ENCODE measurements around the gene AGAP1. TPM values are rescaled to one million over a fixed set of nuclear protein-coding genes. Genes with fewer than 3 reads are reported as not detected.

AGAP1 gene
- total RNA-seq, 3 donors from 2014 or later (not counting 1 experiment from before 2014, with no cell fraction given), result 42.0 to 56.4 (median 45.7) TPM

DNA sequence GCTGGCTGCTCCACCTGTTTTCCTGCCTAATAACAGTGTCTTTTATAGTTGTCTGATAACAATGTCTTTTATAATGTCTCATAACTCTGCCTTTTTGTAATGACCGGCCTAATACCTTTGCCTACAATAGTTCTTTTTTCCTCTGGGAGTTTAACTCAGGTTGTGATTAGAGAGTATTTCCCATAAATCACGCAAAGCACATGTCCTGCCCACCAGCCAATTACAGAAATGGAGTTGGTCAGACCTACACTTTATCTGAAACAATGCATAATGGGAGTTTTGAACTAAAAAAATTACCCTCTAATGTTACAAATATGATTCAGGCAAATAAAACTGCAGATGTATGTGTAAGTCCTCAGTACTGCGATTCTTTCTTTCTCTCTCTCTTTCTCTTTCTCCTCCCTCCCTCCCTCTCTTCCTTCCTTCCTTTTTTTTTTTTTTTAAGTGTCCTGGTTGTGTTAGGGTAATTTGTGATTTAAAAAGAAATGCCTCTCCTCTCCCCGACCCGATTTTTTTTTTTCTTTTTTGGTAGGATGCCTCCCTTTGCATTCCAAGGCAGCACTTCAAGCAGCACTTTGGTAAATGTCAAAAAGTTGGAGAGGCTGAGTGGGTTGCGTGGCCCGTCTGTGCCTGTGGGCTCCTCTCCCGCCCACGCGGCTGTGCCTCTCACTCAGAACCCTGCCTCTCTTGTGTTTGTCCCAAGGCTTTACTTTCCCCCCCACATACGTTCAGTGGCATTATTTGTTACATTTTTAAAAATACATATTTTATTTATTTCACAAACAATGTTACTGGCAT is 147.3 kb downstream of the AGAP1 start:
- DNase-seq (no peak), ATAC-seq (no peak)
- no peaks in the 10 kb centered on the region for H3K9me3 ChIP-seq (ENCODE audit: control insufficient read depth, insufficient read depth, low read length)
- H3K4me1 Mint-ChIP-seq, result no peaks in the 10 kb centered on the region
- no peaks in the 10 kb centered on the region for H3K36me3 ChIP-seq (ENCODE audit: control insufficient read depth, insufficient read depth, low read length)
- TF ChIP-seq, protein P1, sequence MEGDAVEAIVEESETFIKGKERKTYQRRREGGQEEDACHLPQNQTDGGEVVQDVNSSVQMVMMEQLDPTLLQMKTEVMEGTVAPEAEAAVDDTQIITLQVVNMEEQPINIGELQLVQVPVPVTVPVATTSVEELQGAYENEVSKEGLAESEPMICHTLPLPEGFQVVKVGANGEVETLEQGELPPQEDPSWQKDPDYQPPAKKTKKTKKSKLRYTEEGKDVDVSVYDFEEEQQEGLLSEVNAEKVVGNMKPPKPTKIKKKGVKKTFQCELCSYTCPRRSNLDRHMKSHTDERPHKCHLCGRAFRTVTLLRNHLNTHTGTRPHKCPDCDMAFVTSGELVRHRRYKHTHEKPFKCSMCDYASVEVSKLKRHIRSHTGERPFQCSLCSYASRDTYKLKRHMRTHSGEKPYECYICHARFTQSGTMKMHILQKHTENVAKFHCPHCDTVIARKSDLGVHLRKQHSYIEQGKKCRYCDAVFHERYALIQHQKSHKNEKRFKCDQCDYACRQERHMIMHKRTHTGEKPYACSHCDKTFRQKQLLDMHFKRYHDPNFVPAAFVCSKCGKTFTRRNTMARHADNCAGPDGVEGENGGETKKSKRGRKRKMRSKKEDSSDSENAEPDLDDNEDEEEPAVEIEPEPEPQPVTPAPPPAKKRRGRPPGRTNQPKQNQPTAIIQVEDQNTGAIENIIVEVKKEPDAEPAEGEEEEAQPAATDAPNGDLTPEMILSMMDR (IDR thresholded peaks at IDR 0.05), result no peak
- intact Hi-C loops (cut with micrococcal nuclease), result no loop called here
- H3K4me3 Mint-ChIP-seq, result no peak overlapping the region
- no peak overlapping the region for H3K4me3 ChIP-seq (ENCODE audit: low read length)
- no peaks in the 10 kb centered on the region for H3K4me1 ChIP-seq (ENCODE audit: control insufficient read depth, insufficient read depth, low read length)
- H3K27me3 Mint-ChIP-seq (ENCODE audit: low read depth in 2 of 2), result peaks cover 11 to 33% of the 10 kb centered on the region in 2 donors
- WGBS (ENCODE audit: insufficient coverage), result 87% methylated on average over 5 of the region's 11 CpGs
- no peaks in the 10 kb centered on the region for H3K36me3 Mint-ChIP-seq
- no peaks in the 10 kb centered on the region for H3K27me3 ChIP-seq (ENCODE audit: control insufficient read depth, insufficient read depth, low read length)
- H3K9me3 Mint-ChIP-seq, result no peaks in the 10 kb centered on the region
- H3K27ac Mint-ChIP-seq, result no peak overlapping the region
- H3K27ac ChIP-seq (ENCODE audit: low read length), result no peak overlapping the region

DNA sequence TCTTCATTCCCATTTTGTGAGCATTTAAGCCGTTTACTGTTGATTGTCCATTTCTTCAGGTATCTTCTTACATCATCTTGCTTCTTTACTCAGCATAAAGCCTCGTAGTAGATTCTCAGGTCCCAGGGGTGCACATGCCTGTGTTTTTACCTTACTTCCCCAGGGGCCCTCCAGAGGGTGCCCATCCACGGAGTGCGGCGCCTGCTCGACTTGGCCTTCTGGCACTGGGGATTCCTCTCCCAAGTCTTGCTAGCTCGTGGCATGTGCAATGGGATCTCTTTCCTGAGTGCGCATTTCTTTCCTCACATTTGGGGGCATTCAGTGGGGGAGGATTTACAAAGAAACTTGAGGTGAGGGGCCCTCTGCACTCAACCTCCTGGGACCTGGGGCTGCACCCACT is 148.1 kb downstream of the AGAP1 start:
- TF ChIP-seq, protein P1 (IDR thresholded peaks at IDR 0.05), result no peak
- intact Hi-C loops (cut with micrococcal nuclease), result no loop called here
- H3K4me1 Mint-ChIP-seq, result no peaks in the 10 kb centered on the region
- H3K9me3 Mint-ChIP-seq, result no peaks in the 10 kb centered on the region
- peaks cover 13 to 33% of the 10 kb centered on the region in 2 donors for H3K27me3 Mint-ChIP-seq (ENCODE audit: low read depth in 2 of 2)
- ATAC-seq (no peak), DNase-seq (no peak)
- WGBS (ENCODE audit: insufficient coverage), result 77% methylated on average over 8 of the region's 8 CpGs
- no peaks in the 10 kb centered on the region for H3K36me3 Mint-ChIP-seq
- H3K27ac ChIP-seq (ENCODE audit: low read length), result no peak overlapping the region
- H3K4me3 ChIP-seq (ENCODE audit: low read length), result no peak overlapping the region
- no peaks in the 10 kb centered on the region for H3K9me3 ChIP-seq (ENCODE audit: control insufficient read depth, insufficient read depth, low read length)
- H3K27me3 ChIP-seq (ENCODE audit: control insufficient read depth, insufficient read depth, low read length), result no peaks in the 10 kb centered on the region
- no peaks in the 10 kb centered on the region for H3K36me3 ChIP-seq (ENCODE audit: control insufficient read depth, insufficient read depth, low read length)
- H3K4me3 Mint-ChIP-seq, result no peak overlapping the region
- H3K27ac Mint-ChIP-seq, result no peak overlapping the region
- H3K4me1 ChIP-seq (ENCODE audit: control insufficient read depth, insufficient read depth, low read length), result no peaks in the 10 kb centered on the region

DNA sequence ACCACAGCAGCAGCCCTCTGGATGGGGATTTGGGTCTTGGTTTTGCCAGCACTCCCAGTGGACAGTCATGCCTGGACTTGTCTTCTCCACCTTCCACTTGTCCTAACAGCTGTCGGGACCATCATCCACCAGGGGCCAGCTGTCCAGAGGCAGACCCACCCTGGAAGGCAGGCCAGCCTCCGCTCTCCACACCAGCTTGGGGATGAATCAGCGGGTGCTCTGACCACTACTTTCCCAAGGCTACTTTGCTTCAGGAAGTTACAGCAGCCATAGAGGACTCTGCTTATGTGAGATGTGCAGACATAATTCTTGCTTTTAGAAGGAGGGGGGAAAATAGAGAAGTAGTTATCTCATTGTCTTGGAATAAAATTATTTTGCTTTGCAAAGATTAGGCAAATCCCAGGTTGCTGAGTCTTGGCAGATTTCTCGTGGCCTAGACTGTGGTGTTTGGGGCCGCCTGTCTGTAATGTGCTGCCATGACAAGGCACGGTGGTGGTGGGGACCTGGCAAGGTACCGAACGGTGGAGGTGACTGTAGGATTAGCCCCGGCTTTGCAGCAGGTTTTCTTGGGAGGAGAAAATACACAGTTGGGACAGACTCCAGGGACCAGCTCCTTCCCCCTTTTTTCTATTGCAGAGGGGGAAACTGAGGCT is 148.7 kb downstream of the AGAP1 start:
- H3K27me3 ChIP-seq (ENCODE audit: control insufficient read depth, insufficient read depth, low read length), result no peaks in the 10 kb centered on the region
- no peaks in the 10 kb centered on the region for H3K36me3 Mint-ChIP-seq
- H3K4me1 ChIP-seq (ENCODE audit: control insufficient read depth, insufficient read depth, low read length), result no peaks in the 10 kb centered on the region
- peaks cover 13 to 35% of the 10 kb centered on the region in 2 donors for H3K27me3 Mint-ChIP-seq (ENCODE audit: low read depth in 2 of 2)
- intact Hi-C loops (cut with micrococcal nuclease), result no loop called here
- no peak overlapping the region for H3K4me3 ChIP-seq (ENCODE audit: low read length)
- ATAC-seq, result no peak
- H3K9me3 Mint-ChIP-seq, result no peaks in the 10 kb centered on the region
- TF ChIP-seq, protein P1 (IDR thresholded peaks at IDR 0.05), result no peak
- H3K36me3 ChIP-seq (ENCODE audit: control insufficient read depth, insufficient read depth, low read length), result no peaks in the 10 kb centered on the region
- H3K4me3 Mint-ChIP-seq, result no peak overlapping the region
- H3K4me1 Mint-ChIP-seq, result no peaks in the 10 kb centered on the region
- no peak for DNase-seq
- WGBS (ENCODE audit: insufficient coverage), result 94% methylated on average over 9 of the region's 9 CpGs
- H3K9me3 ChIP-seq (ENCODE audit: control insufficient read depth, insufficient read depth, low read length), result no peaks in the 10 kb centered on the region
- no peak overlapping the region for H3K27ac ChIP-seq (ENCODE audit: low read length)
- no peak overlapping the region for H3K27ac Mint-ChIP-seq

Measured in natural killer cell (primary cell).